Body of pancreas (tissue), 4 donors: ENCODE data around the gene PLPP2.

Experiments used
- CTCF ChIP-seq, 7 experiments: fragments of 450-650 bp in 4 of 7; fragments of 200-600 bp in 3 of 7; sonication (generic) in 3 of 7; IDR thresholded peaks; one replicate each; pipeline ENCODE4 v1.5.1; 2016 to 2019; ENCODE audit warnings: antibody characterized with exemption in 7 of 7
- POLR2A ChIP-seq, 3 donors: fragments of 450-650 bp; IDR thresholded peaks; one replicate each; pipeline ENCODE4 v1.6.1; 2016; ENCODE audit warnings: antibody characterized with exemption in 3 of 3, mild to moderate bottlenecking in 2 of 3

- TF ChIP-seq CTCF (IDR thresholded peaks at IDR 0.05) (no peak), POLR2A (IDR thresholded peaks at IDR 0.05) (no peak)
Measured at GRCh38 chr19:310141-310651, 19.0 kb upstream of the PLPP2 start.
